KOPT-K1 (cell line): ENCODE data around the gene OR1N2.
A peak's percentile ranks its signal among the peaks of the same experiment; 100 is the strongest.
"Not testable (repeated sequence)": the region's sequence is repeated elsewhere in the genome, so short reads cannot be mapped to it uniquely, and the experiment has no call there.

Experiments
- H3K27ac ChIP-seq: fragments of 200-600 bp; sonication (generic); 2 replicates; pipeline ENCODE4 v1.5.1; 2016; ENCODE audit warnings: antibody characterized with exemption, mild to moderate bottlenecking, low read depth, low read length; ENCODE audit not compliant: poor library complexity, severe bottlenecking
- H3K36me3 ChIP-seq: fragments of 200-600 bp; sonication (generic); 2 replicates; pipeline ENCODE4 v1.5.1; 2017; ENCODE audit warnings: antibody characterized with exemption, mild to moderate bottlenecking, low read length, moderate library complexity; ENCODE audit not compliant: insufficient read depth
- H3K9me3 ChIP-seq: fragments of 200-600 bp; sonication (generic); 2 replicates; pipeline ENCODE4 v1.5.1; 2017; ENCODE audit warnings: antibody characterized with exemption, low read length, mild to moderate bottlenecking; ENCODE audit not compliant: insufficient read depth, poor library complexity, severe bottlenecking

The OR1N2 gene, protein sequence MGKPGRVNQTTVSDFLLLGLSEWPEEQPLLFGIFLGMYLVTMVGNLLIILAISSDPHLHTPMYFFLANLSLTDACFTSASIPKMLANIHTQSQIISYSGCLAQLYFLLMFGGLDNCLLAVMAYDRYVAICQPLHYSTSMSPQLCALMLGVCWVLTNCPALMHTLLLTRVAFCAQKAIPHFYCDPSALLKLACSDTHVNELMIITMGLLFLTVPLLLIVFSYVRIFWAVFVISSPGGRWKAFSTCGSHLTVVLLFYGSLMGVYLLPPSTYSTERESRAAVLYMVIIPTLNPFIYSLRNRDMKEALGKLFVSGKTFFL

DNA sequence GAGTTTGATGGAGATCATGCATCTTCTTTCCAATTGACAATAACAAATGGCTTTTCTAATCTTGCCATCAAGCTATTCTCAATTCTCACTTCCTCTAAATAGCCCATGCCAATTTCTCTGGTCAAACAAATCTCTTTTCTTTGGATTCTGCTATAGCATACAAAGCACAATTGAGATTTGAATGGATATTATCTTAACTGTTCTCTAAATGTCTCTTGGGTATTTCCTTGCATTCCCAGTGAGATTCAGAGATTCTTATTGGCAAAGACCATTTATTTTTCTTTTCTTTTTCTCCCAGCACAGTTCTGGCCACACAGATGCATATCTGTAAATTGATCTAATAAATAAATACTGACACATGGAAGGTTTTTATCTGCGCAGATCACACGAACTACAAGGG, at the start of gene OR1N2:
Gene OR1N2, plus strand, starts transcription at position 301 of the 400 bp plus-strand sequence. CDS start 100 bp downstream, outside the sequence.
- H3K36me3 ChIP-seq = no peaks in the 10 kb centered on the region
- no peak within 1 kb of the TSS for H3K27ac ChIP-seq
- no peaks in the 10 kb centered on the region for H3K9me3 ChIP-seq

DNA sequence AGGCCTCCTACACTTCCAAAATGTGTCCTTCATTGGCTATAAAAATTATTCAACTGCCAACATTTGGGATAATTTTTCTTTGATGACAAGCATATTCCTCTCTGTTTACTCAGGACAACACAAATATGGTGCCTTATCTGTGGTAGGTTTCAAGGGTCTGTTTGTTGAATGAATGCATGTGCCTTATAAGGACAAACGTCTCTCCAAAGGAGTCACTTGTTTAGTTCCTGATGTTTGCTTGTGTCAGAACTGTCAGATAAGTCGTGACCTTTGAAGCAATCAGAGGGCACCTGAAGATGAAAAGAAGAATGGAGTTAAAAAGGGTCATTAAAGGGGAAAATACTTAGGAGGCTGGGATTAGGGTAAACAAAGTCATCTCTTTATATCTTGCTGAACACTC, 45.9 kb upstream of the OR1N2 start:
- Histone ChIP-seq H3K9me3 (no peaks in the 10 kb centered on the region), H3K27ac (no peak overlapping the region), H3K36me3 (no peaks in the 10 kb centered on the region)

DNA sequence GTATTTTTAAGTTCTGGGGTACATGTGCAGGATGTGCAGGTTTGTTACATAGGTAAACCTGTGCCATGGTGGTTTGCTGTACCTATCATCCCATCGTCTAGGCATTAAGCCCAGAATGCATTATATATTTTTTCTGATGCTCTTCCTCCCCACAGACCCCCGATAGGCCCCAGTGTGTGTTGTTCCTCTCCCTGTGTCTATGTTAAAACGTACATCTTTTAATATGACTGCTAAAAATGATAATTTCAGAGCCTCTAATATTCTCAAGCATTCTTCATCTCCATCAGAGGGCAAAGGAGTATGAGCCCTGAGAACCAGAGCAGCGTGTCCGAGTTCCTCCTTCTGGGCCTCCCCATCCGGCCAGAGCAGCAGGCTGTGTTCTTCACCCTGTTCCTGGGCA, 42.4 kb upstream of the OR1N2 start, which contains the start of gene OR1J2:
Gene OR1J2, plus strand, starts transcription at position 301 of the 400 bp plus-strand sequence. Its CDS starts 0 bp downstream, at position 301.
- Histone ChIP-seq H3K27ac (no peak within 1 kb of the TSS), H3K9me3 (no peaks in the 10 kb centered on the region), H3K36me3 (no peaks in the 10 kb centered on the region)

DNA sequence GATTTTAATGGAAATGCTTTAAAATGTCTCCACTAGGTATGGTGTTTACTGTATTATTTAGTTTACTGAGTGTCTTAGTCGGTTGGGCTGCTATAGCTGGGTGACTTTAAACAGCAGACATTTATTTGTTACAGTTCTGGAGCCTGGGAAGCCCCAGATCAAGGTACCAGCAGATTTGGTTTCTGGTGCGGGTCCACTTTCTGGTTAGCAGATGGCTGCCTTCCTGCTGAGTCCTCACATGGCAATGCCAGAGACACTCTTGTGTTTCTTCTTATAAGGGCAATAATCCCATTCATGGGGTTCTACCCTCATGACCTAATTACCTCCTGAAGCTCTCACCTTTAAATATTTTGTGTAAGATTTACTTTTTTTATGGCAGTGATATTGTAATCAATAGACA, 34.7 kb upstream of the OR1N2 start:
- Histone ChIP-seq H3K36me3 (no peaks in the 10 kb centered on the region), H3K9me3 (no peaks in the 10 kb centered on the region)

DNA sequence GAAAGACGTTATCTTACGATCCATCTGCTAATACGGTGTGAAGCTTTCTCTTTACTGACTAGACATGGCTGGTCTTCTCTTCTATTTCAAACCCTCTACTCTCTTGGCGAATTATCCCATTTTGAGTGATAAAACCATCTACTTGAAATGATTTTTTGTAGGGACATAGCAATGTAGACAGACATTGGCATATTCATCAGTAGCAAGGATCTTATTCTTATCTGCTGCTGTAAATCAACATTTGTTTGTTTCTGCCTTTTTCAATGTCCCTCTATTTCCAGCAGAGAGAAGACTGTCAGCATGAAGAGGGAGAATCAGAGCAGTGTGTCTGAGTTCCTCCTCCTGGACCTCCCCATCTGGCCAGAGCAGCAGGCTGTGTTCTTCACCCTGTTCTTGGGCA, 34.1 kb upstream of the OR1N2 start, which contains the start of gene OR1J4:
Gene OR1J4, plus strand, starts transcription at position 301 of the 400 bp plus-strand sequence. Its CDS starts 0 bp downstream, at position 301.
- Histone ChIP-seq H3K27ac (no peak within 1 kb of the TSS), H3K9me3 (no peaks in the 10 kb centered on the region), H3K36me3 (no peaks in the 10 kb centered on the region)

More for the DNA sequence above, 34.7 kb upstream of the OR1N2 start:
- no peak overlapping the region for H3K27ac ChIP-seq

DNA sequence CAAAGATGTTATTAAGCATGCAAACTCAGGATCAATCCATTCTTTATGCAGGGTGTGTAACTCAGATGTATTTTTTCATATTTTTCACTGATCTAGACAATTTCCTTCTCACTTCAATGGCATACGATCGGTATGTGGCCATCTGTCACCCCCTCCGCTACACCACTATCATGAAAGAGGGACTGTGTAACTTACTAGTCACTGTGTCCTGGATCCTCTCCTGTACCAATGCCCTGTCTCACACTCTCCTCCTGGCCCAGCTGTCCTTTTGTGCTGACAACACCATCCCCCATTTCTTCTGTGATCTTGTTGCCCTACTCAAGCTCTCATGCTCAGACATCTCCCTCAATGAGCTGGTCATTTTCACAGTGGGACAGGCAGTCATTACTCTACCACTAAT, 33.5 kb upstream of the OR1N2 start:
- no peaks in the 10 kb centered on the region for H3K36me3 ChIP-seq
- no peaks in the 10 kb centered on the region for H3K9me3 ChIP-seq
- no peak overlapping the region for H3K27ac ChIP-seq

DNA sequence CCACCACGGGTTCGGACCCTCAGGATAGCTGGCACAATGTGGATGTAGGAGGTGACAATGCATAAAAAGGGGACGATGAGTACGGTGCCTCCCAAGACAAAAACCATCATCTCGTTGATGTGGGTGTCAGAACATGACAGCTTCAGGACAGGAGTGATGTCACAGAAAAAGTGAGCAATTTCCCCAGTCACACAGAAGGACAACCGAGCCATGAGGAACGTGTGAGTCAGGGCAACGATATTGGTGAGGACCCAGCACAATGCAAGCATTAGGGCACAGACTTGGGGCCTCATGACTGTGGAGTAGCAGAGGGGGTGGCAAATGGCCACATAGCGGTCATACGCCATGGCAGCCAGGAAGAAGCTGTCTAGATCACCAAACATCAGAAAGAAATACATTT, 26.3 kb upstream of the OR1N2 start:
- H3K9me3 ChIP-seq = no peaks in the 10 kb centered on the region
- H3K27ac ChIP-seq = no peak overlapping the region
- no peaks in the 10 kb centered on the region for H3K36me3 ChIP-seq

DNA sequence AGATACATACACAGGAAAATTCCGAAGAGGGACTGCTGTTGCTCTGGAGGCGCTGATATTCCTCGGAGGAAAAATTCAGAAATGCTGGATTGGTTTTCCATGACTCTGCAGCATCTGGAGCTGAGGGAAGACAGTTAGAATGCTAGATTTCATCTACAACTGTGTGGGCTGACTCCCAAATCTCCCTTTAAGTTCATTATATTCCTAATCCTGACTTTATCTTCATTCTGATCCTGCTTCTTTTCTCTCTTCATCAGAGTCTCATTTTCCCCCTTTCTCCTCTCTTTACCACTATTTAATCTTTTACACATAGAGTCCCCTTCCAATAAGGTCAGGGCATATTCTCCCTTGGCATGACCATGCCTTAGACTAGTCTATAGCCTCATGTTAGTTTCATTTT, 25.7 kb upstream of the OR1N2 start, which contains the start of gene OR1N1:
Gene OR1N1, minus strand, starts transcription at position 101 of the 400 bp plus-strand sequence. Its CDS starts 0 bp downstream, at position 101.
- H3K36me3 ChIP-seq = no peaks in the 10 kb centered on the region
- no peak within 1 kb of the TSS for H3K27ac ChIP-seq
- no peaks in the 10 kb centered on the region for H3K9me3 ChIP-seq

DNA sequence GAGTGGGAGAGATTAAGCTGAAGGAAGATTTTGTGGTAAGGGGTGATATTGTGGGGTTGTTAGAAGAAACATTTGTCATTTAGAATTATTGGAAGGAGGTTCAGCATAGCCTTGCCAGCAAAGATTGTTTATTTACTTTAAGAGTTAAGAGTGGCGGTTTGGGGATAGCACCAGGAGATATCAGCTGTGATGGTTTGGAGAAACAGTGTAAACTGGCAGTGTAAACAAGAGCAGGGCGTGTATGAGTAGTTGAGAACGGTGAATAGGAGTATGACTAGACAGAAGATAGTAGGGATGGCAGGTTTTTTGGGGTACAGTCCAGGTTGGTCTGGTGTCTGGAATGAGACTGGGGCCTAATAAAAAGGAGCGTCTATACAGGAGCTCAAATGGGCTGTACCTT, 21.8 kb upstream of the OR1N2 start:
- H3K9me3 ChIP-seq, H3K36me3 ChIP-seq, H3K27ac ChIP-seq: not testable (repeated sequence)

DNA sequence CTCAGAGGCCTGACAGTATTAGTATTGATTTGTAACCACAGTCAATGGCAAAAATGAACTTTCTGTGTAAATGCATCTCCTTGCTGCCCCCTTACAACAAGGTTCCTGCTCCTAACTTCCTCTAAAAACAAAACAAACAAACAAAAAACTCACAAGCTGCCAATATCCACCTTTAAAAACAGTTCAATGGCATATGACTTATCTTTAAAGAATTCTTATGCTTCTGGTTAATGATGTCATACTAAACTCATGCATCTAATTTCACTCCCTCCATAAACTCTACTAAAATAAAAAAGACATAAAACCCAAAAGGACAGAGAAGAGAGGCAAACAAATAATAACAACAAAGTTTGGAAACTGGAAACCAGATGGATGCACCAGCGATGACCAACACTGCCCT, 16.8 kb upstream of the OR1N2 start:
- H3K36me3 ChIP-seq = no peaks in the 10 kb centered on the region
- no peaks in the 10 kb centered on the region for H3K9me3 ChIP-seq
- no peak overlapping the region for H3K27ac ChIP-seq

DNA sequence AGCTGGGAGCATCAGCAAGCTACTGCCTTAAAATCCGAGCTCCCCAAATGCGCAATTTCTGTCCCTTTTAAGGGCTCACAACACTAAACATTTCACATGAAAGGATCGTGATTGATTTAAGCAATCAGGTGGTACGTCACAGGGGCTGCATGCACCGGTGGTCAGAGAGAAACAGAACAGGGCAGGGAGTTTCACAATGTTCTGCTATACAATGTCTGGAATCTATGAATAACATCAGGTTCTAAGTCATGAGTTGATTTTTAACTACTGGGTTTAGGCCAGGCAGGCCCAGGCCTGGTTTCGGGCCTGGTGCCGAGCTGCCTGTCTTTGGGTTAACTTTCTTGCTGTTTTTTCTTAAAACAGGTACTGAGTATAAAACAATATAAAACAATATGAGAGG, 15.8 kb upstream of the OR1N2 start:
- not testable (repeated sequence) for H3K27ac ChIP-seq

DNA sequence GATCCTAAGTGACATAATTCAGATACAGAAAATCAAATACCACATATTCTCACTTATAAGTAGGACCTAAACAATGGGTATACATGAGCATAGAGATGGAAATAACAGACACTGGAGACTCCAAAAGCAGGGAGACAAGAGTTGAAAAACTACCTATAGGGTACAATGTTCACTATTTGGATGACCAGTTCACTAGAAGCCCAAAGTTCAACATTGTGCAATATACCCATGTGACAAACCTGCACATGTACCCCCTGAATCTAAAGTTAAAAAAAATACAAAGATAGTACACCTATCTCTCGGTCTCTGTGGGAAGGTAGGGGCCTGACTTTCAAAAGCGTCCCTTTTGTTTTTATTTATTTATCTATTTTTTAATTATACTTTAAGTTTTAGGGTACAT, 14.2 kb upstream of the OR1N2 start:
- Histone ChIP-seq H3K36me3 (no peaks in the 10 kb centered on the region), H3K9me3 (no peaks in the 10 kb centered on the region), H3K27ac (no peak overlapping the region)

More for the DNA sequence above, 15.8 kb upstream of the OR1N2 start:
- H3K36me3 ChIP-seq, H3K9me3 ChIP-seq: not testable (repeated sequence)

DNA sequence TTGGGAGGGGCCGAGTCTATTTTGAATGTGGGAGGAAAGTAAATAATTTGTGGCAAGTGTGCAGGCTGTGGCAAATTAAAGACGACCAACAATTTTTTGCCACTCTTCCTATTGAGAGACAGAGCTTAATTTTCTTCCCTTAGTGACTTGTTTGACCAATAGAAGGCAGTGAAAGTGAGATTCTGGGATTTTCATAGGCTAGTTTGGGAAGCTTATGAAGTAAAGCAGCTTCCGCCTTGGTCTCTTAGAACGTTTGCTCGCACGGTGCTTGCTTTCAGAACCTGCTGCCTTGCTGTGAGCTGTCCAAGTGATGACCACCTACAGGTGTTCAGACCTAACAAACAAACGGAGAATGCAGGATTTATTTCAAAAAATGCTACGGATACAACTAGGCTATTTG, 6.7 kb upstream of the OR1N2 start:
- H3K9me3 ChIP-seq = no peaks in the 10 kb centered on the region
- H3K27ac ChIP-seq = no peak overlapping the region
- H3K36me3 ChIP-seq = no peaks in the 10 kb centered on the region

DNA sequence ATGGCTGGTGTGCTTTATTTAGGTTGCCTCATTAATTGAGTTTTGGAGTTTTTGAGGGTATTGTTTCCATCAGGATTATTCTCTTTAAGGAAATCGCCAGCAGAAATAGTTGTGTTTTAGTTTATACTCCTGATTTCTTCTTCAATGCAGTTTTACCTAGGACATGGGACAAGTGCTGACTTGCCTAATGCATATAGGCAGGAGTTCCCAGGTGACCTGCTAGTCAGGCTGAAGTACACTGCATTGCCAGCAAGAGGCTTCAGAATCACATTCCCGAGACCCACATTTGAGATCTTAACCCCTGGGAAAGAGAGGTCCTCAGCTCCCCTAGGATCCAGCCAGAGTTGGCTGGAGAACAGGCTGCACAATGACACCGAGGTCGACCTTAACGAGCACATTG, 1.5 kb upstream of the OR1N2 start:
- H3K9me3 ChIP-seq = no peaks in the 10 kb centered on the region
- no peaks in the 10 kb centered on the region for H3K36me3 ChIP-seq
- H3K27ac ChIP-seq = no peak overlapping the region

DNA sequence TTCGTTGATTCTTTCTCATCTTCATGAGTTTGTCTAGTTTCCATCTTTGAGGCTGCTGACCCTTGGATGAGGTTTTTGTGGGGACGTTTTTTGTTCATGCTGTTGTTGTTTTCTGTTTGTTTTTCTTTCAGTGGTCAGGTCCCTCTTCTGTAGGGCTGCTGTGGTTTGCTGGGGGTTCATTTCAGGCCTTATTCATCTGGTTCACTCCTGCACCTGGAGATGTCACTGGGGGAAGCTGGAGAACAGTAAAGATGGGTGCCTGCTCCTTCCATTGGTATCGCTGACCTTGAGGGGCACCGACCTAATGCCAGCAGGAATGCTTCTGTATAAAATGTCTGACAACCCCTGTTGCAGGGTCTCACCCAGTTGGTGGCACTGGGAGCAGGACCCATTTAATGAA, 8.5 kb downstream of the OR1N2 start:
- peak overlapping the region; percentile 68 for H3K27ac ChIP-seq
- H3K36me3 ChIP-seq = no peaks in the 10 kb centered on the region
- H3K9me3 ChIP-seq = peaks cover 11% of the 10 kb centered on the region

DNA sequence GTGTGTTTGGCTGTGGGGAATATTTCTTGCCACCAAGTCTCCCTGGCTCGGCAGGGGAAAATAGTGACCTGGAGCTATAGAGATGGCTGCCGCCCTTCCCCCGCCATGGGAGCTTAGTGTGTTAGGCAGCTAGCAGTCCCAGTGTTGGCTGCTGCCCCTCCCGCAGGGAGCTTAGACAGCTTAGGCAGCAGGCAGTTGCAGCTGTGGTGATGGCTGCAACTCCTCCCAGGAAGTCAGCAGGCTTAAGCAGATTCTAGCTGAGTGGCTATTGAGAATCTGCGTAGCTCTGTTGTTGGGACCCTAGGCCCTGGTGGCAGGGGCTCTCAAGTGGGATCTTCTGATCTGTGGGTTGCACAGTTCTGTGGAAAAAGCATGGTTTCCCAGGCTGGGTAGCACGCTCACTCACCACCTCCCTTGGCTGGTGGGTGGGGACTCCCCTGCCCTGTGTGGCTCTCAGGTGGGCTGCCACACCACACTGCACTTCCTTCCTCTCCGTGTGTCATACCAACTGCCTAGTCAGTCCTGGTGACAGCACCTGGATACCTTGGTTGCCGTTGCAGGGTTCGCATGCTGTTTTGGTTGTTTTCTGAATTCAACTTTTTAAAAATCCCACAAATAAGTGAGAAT, 9.3 kb downstream of the OR1N2 start:
- Histone ChIP-seq H3K27ac (peak overlapping the region; percentile 68), H3K36me3 (no peaks in the 10 kb centered on the region), H3K9me3 (peaks cover 11% of the 10 kb centered on the region)
